T-cell (primary cell): ENCODE data around the gene MPIG6B. TPM values are rescaled to one million over a fixed set of nuclear protein-coding genes. Genes with fewer than 3 reads are reported as not detected.

Source experiments
- ATAC-seq, 4 experiments: fragments of 200-7000 bp in 3 of 4; fragments of 150-1000 bp in 1 of 4; cut with Tn5 transposase; replicated peaks in 1 of 4; 1 replicate in 3 of 4; 2 replicates in 1 of 4; pipeline ENCODE4 v1.10.0; 2021; ENCODE audit warnings: moderate library complexity in 3 of 4, mild to moderate bottlenecking in 2 of 4, moderate number of reproducible peaks in 1 of 4
- CTCF ChIA-PET, 2 donors: fragments of 300-600 bp; sonication (Branson Sonifier 250); formaldehyde crosslinking; loops; one replicate each; lab custom pipeline; 2022; ENCODE audit warnings: antibody characterized with exemption in 2 of 2; lab: Charles Lee
- POLR2A ChIA-PET, 2 donors: fragments of 300-600 bp; sonication (Branson Sonifier 250); formaldehyde crosslinking; loops; one replicate each; lab custom pipeline; 2022; ENCODE audit warnings: antibody characterized with exemption in 2 of 2; lab: Charles Lee
- DNase-seq, 35 experiments: peaks; one replicate each; pipeline versions ENCODE4 v3.0.0 to v3.0.0-alpha.2; 2013 to 2023
- H3K27ac ChIP-seq: one replicate; pipeline ENCODE4 v1.5.1; 2013; ENCODE audit warnings: low read length
- H3K27me3 ChIP-seq, 2 experiments: replicated peaks in 1 of 2; 1 replicate in 1 of 2; 2 replicates in 1 of 2; pipeline versions ENCODE4 v1.6.1 to v1.7.0; 2013; ENCODE audit warnings: low read length in 1 of 2, mixed read lengths in 1 of 2; ENCODE audit not compliant: control insufficient read depth in 2 of 2, insufficient read depth in 2 of 2; ENCODE audit errors: extremely low read depth in 1 of 2
- H3K36me3 ChIP-seq, 2 donors: 1 replicate in 1 of 2; 2 replicates in 1 of 2; pipeline versions ENCODE4 v1.6.1 to v1.7.0; 2013; ENCODE audit warnings: low read length in 1 of 2; ENCODE audit not compliant: control insufficient read depth in 2 of 2, insufficient read depth in 1 of 2; ENCODE audit errors: extremely low read depth in 1 of 2
- H3K4me1 ChIP-seq, 2 experiments: 1 replicate in 1 of 2; 2 replicates in 1 of 2; pipeline versions ENCODE4 v1.6.1 to v1.7.0; 2013; ENCODE audit warnings: low read length in 2 of 2, mixed read lengths in 1 of 2; ENCODE audit not compliant: insufficient read depth in 2 of 2, control insufficient read depth in 1 of 2; ENCODE audit errors: extremely low read depth in 1 of 2
- H3K4me3 ChIP-seq, 2 donors: 1 replicate in 1 of 2; 2 replicates in 1 of 2; pipeline versions ENCODE4 v1.5.1 to v1.7.0; 2013; ENCODE audit warnings: mild to moderate bottlenecking in 2 of 2, low read length in 1 of 2, moderate library complexity in 1 of 2; ENCODE audit not compliant: control insufficient read depth in 1 of 2; ENCODE audit errors: extremely low read depth in 1 of 2
- H3K9me3 ChIP-seq: 2 replicates; pipeline ENCODE4 v1.7.0; 2013
- H3K27ac Mint-ChIP-seq, 2 donors: one replicate each; pipeline ENCODE4 v1.8.0; 2020 to 2021; ENCODE audit warnings: mild to moderate bottlenecking in 2 of 2, mixed read lengths in 2 of 2
- H3K27me3 Mint-ChIP-seq, 2 donors: one replicate each; pipeline ENCODE4 v1.8.0; 2021 to 2022; ENCODE audit warnings: mixed read lengths in 2 of 2
- H3K36me3 Mint-ChIP-seq: one replicate; pipeline ENCODE4 v1.8.0; 2021; ENCODE audit warnings: mixed read lengths
- H3K4me1 Mint-ChIP-seq, 3 donors: one replicate each; pipeline ENCODE4 v1.8.0; 2020 to 2022; ENCODE audit warnings: mixed read lengths in 3 of 3, mild to moderate bottlenecking in 1 of 3
- H3K4me3 Mint-ChIP-seq, 3 donors: one replicate each; pipeline ENCODE4 v1.8.0; 2020 to 2022; ENCODE audit warnings: mild to moderate bottlenecking in 3 of 3, mixed read lengths in 3 of 3, moderate library complexity in 3 of 3
- H3K9me3 Mint-ChIP-seq, 3 donors: one replicate each; pipeline ENCODE4 v1.8.0; 2020 to 2022; ENCODE audit warnings: mixed read lengths in 3 of 3
- WGBS: methylation state at CpG from one replicate; pipeline ENCODE4 v1.1.5; 2013; ENCODE audit warnings: missing lambda C conversion rate; ENCODE audit not compliant: insufficient coverage; 5-methylcytosine and 5-hydroxymethylcytosine counted together
- total RNA-seq, 35 experiments: library from RNA in 6 of 35; stranded (reverse) in 6 of 35; fragments of 120-200 nt in 1 of 35; gene quantifications; one replicate each; pipeline versions ENCODE4 v1.2.1 to v1.2.4 and lab custom pipeline; 2013 to 2026

The MPIG6B gene
- total RNA-seq, 5 donors from 2014 or later (not counting 1 experiment from before 2014, with no cell fraction given), result 0.26 to 2.6 (median 0.30) TPM

DNA sequence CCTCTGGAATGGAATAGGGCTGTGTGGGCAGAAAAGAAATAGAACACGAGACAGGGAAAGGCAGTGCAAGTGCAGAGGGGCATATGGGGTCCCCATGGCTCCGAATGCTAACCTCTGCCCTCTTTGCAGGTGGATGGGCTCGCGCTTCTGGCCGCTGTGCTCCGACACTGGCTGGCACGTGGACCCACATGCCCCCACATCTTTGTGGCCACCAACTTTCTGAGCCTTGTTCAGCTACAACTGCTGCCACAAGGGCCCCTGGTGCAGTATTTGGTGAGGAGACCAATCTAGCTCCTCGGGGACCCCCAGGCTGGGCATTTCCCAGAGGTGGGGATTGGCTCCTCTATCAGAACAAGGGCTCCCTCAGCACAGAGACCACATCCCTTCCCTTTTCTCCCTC is 38.2 kb downstream of the MPIG6B start:
- H3K4me3 ChIP-seq, result no peak overlapping the region
- no peak for ATAC-seq
- no peak overlapping the region for H3K27ac ChIP-seq
- H3K4me1 Mint-ChIP-seq, result peaks cover 0 to 9% (median 0%) of the 10 kb centered on the region in 3 donors
- peaks cover 32% of the 10 kb centered on the region for H3K36me3 Mint-ChIP-seq
- no peak overlapping the region for H3K4me3 Mint-ChIP-seq
- no peak for DNase-seq
- no peaks in the 10 kb centered on the region for H3K4me1 ChIP-seq
- H3K9me3 Mint-ChIP-seq, result no peaks in the 10 kb centered on the region
- H3K27me3 Mint-ChIP-seq, result no peaks in the 10 kb centered on the region
- WGBS, result 100% methylated on average over 4 of the region's 8 CpGs
- POLR2A ChIA-PET, result no interaction called here
- CTCF ChIA-PET, result no interaction called here
- no peaks in the 10 kb centered on the region for H3K27me3 ChIP-seq
- no peaks in the 10 kb centered on the region for H3K36me3 ChIP-seq
- H3K27ac Mint-ChIP-seq, result no peak overlapping the region
- no peaks in the 10 kb centered on the region for H3K9me3 ChIP-seq

DNA sequence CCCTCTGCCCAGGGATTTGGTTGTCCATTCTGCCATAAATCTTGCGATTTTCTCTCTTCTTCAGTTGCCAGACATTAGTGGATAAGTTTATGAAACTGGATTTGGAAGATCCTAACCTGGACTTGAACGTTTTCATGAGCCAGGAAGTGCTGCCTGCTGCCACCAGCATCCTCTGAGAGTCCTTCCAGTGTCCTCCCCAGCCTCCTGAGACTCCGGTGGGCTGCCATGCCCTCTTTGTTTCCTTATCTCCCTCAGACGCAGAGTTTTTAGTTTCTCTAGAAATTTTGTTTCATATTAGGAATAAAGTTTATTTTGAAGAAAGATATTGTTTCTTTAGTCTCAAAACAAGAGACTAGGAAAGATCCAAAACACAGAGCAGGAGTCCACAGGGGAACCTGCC is 39.2 kb downstream of the MPIG6B start, which contains the start of gene SAPCD1:
TSS of gene SAPCD1 (plus strand) at position 301 of the 400 bp plus-strand sequence. CDS start 399 bp downstream, outside the sequence.
- Mint-ChIP-seq H3K27ac (no peak within 1 kb of the TSS), H3K4me3 (no peak within 1 kb of the TSS), H3K4me1 (peaks cover 0 to 9% (median 0%) of the 10 kb centered on the region in 3 donors), H3K36me3 (peaks cover 32% of the 10 kb centered on the region), H3K27me3 (no peaks in the 10 kb centered on the region), H3K9me3 (no peaks in the 10 kb centered on the region)
- no peak within 1 kb of the TSS for H3K4me3 ChIP-seq
- POLR2A ChIA-PET, result no interaction called here
- no peak within 1 kb of the TSS for H3K27ac ChIP-seq
- no peaks in the 10 kb centered on the region for H3K36me3 ChIP-seq
- ATAC-seq (no peak), DNase-seq (no peak)
- no CpG with 5 or more reads among the region's 4 CpGs for WGBS
- CTCF ChIA-PET, result no interaction called here
- H3K9me3 ChIP-seq, result no peaks in the 10 kb centered on the region
- H3K27me3 ChIP-seq, result no peaks in the 10 kb centered on the region
- no peaks in the 10 kb centered on the region for H3K4me1 ChIP-seq

DNA sequence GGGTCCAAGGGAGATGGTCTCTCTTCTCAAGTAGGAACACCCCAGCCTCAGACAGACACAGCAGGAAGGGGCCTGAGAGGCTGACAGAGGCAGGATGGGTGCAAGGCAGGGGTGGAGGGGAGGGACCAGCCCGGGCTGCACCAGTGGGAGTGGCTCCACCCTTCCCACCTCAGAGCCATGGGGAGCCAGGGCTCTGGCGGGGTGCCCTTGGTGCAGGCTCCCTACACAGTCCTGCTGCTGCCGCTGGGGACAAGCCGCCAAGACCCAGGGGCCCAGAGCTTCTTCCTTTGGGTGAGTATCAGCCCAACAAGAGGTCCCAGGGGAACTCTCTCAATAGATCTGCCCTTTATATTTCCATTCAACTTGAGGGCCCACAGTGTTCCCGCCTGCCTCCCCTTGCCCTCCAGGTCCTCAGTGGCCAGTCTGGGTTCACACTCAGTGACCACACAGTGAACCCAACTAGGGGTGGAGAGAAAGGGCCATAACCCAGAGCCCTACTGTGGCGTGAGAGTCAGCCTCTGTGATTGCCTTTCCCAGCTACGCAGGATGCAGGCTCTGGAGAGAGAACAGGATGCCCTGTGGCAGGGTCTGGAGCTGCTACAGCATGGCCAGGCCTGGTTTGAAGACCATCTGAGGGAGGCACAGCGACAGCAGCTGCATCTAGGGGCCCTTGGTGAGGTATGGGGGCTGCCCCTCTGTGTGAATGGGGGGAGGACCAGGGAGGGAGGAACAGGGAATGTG is 39.9 kb downstream of the MPIG6B start:
- Histone ChIP-seq H3K4me3 (no peak overlapping the region), H3K36me3 (no peaks in the 10 kb centered on the region), H3K27ac (no peak overlapping the region), H3K4me1 (no peaks in the 10 kb centered on the region), H3K27me3 (no peaks in the 10 kb centered on the region), H3K9me3 (no peaks in the 10 kb centered on the region)
- Mint-ChIP-seq H3K27me3 (no peaks in the 10 kb centered on the region), H3K27ac (no peak overlapping the region), H3K4me3 (no peak overlapping the region), H3K36me3 (peaks cover 32% of the 10 kb centered on the region), H3K4me1 (peaks cover 0 to 9% (median 0%) of the 10 kb centered on the region in 3 donors), H3K9me3 (no peaks in the 10 kb centered on the region)
- CTCF ChIA-PET, result no interaction called here
- WGBS, result 99% methylated on average over 6 of the region's 8 CpGs
- DNase-seq, result no peak
- no peak for ATAC-seq
- POLR2A ChIA-PET, result no interaction called here

DNA sequence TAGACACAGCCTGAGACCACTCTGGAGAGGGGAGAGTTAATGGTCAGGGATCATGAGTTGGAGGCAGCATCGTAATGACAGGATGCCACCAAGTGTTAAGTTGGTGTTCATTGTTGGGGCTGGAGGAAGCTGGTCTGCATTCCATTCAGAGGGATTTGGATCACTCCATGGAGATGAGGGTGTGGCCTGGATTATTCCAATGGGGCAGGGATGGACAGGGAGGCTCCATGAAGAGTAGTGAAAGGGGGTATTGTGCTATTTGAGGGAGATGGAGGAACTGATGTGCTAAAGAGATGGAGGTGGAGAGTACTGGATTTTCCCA is 40.4 kb downstream of the MPIG6B start:
- peaks cover 0 to 9% (median 0%) of the 10 kb centered on the region in 3 donors for H3K4me1 Mint-ChIP-seq
- 100% methylated on average over 1 of the region's 1 CpG for WGBS
- Histone ChIP-seq H3K9me3 (no peaks in the 10 kb centered on the region), H3K4me1 (no peaks in the 10 kb centered on the region), H3K36me3 (no peaks in the 10 kb centered on the region), H3K27me3 (no peaks in the 10 kb centered on the region), H3K4me3 (no peak overlapping the region), H3K27ac (no peak overlapping the region)
- no peak for DNase-seq
- no peaks in the 10 kb centered on the region for H3K9me3 Mint-ChIP-seq
- ChIA-PET CTCF (no interaction called here), POLR2A (no interaction called here)
- no peak overlapping the region for H3K4me3 Mint-ChIP-seq
- no peak for ATAC-seq
- no peak overlapping the region for H3K27ac Mint-ChIP-seq
- peaks cover 32% of the 10 kb centered on the region for H3K36me3 Mint-ChIP-seq
- no peaks in the 10 kb centered on the region for H3K27me3 Mint-ChIP-seq

DNA sequence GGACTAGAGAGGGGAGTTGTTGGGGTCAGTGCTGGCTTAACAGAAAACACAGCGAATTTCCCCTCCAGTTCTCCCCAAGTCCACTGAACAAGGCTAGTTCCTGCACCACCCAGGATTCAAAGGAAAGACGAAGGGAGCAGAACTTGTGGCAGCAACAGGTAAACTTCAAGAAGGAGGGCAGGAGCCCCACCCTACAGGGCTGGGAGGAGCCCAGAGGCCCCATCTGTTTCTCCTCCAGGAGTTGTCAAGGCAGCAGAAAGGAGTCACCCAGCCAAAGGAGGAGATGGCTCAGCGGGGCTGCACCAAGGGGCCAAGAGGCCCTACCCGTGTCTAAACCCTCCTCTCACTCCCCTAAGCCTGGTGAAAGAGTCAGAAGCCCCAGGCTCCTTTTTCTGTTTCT is 41.0 kb downstream of the MPIG6B start:
- Mint-ChIP-seq H3K4me3 (no peak overlapping the region), H3K27me3 (no peaks in the 10 kb centered on the region), H3K9me3 (no peaks in the 10 kb centered on the region), H3K36me3 (peaks cover 28% of the 10 kb centered on the region), H3K4me1 (peaks cover 0 to 11% (median 0%) of the 10 kb centered on the region in 3 donors), H3K27ac (no peak overlapping the region)
- Histone ChIP-seq H3K4me3 (no peak overlapping the region), H3K9me3 (no peaks in the 10 kb centered on the region), H3K27me3 (no peaks in the 10 kb centered on the region), H3K4me1 (no peaks in the 10 kb centered on the region), H3K36me3 (no peaks in the 10 kb centered on the region), H3K27ac (no peak overlapping the region)
- no CpG with 5 or more reads among the region's 4 CpGs for WGBS
- DNase-seq (no peak), ATAC-seq (no peak)
- CTCF ChIA-PET, result no interaction called here
- POLR2A ChIA-PET, result no interaction called here

DNA sequence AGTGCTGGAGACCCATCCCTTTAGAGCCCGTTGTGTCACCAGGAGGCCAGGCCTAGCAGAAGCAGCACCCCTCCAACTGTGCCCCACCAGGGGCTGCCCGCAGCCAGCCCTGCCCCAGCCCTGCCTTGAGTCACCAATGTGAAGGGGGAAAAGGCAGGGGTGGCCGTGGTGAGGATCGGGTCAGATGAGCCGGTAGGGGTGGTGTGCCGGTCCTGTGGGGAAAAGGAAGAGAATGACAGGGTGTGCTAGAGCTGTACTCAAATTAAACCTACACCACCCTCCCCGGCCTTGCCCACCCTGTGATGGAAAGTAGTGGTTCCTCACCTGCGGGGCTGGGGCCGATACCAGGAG is 42.4 kb downstream of the MPIG6B start:
- H3K27ac Mint-ChIP-seq, result no peak overlapping the region
- peaks cover 7 to 17% (median 7%) of the 10 kb centered on the region in 3 donors for H3K4me1 Mint-ChIP-seq

More for the DNA sequence above, 42.4 kb downstream of the MPIG6B start:
- H3K4me3 ChIP-seq, result no peak overlapping the region
- whole genome bisulfite sequencing, result 73% methylated on average over 3 of the region's 9 CpGs
- Mint-ChIP-seq H3K36me3 (peaks cover 20% of the 10 kb centered on the region), H3K4me3 (no peak overlapping the region), H3K27me3 (no peaks in the 10 kb centered on the region), H3K9me3 (no peaks in the 10 kb centered on the region)
- no peaks in the 10 kb centered on the region for H3K36me3 ChIP-seq
- no peak for DNase-seq
- CTCF ChIA-PET, result interaction anchor here in 1 of 2 donors (0.6 kb wide), 1 partner anchor 8 kb away, joined by 7 read pairs; no protein-coding TSS in a partner anchor
- POLR2A ChIA-PET, result no interaction called here
- no peaks in the 10 kb centered on the region for H3K9me3 ChIP-seq
- no peak for ATAC-seq
- peaks cover 0 to 8% of the 10 kb centered on the region in 2 experiments for H3K4me1 ChIP-seq
- no peaks in the 10 kb centered on the region for H3K27me3 ChIP-seq
- no peak overlapping the region for H3K27ac ChIP-seq
